Endometrial microvascular endothelial cells (primary cell): ENCODE measurements around the gene SUFU. TPM values are rescaled to one million over a fixed set of nuclear protein-coding genes. Genes with fewer than 3 reads are reported as not detected.

Experiments
- total RNA-seq: library from RNA; depleted of rRNA; stranded (reverse); fragments of >200 nt; gene quantifications from one replicate; pipeline ENCODE4 v1.2.3, GENCODE V29; 2015; ENCODE audit errors: inconsistent ontology term

The SUFU gene
- total RNA-seq, 1 donor from 2014 or later: 7.6 TPM

Other genes starting within 250 kb of the SUFU start
- gene NFKB2, start 108.3 kb upstream of the SUFU start, total RNA-seq: 33.1 TPM
- not detected for gene PSD, start 85.2 kb upstream of the SUFU start, total RNA-seq
- gene FBXL15, start 83.1 kb upstream of the SUFU start, total RNA-seq: 6.8 TPM
- 82.7 TPM for gene CUEDC2, start 71.4 kb upstream of the SUFU start, total RNA-seq
- gene C10orf95, start 52.4 kb upstream of the SUFU start, total RNA-seq: not detected
- gene ACTR1A, start 1.3 kb upstream of the SUFU start, total RNA-seq: 209 TPM
- 161 TPM for gene TRIM8, start 140.5 kb downstream of the SUFU start, total RNA-seq
- gene ARL3, start 210.4 kb downstream of the SUFU start, total RNA-seq: 3.5 TPM
- 10.5 TPM for gene SFXN2, start 210.7 kb downstream of the SUFU start, total RNA-seq
- 35.9 TPM for gene WBP1L, start 240.0 kb downstream of the SUFU start, total RNA-seq